Stimulated activated CD4-positive, alpha-beta T cell treated with anti-CD3 and anti-CD28 coated beads, Interleukin-4, amount 100 ng/mL, for 48 hours (primary cell): ENCODE data around the gene C19orf44.

Experiments
- DNase-seq, 2 donors: peaks; one replicate each; pipeline ENCODE4 v3.0.0-alpha.2; 2020; ENCODE audit warnings: low read depth in 2 of 2

Gene C19orf44

DNA sequence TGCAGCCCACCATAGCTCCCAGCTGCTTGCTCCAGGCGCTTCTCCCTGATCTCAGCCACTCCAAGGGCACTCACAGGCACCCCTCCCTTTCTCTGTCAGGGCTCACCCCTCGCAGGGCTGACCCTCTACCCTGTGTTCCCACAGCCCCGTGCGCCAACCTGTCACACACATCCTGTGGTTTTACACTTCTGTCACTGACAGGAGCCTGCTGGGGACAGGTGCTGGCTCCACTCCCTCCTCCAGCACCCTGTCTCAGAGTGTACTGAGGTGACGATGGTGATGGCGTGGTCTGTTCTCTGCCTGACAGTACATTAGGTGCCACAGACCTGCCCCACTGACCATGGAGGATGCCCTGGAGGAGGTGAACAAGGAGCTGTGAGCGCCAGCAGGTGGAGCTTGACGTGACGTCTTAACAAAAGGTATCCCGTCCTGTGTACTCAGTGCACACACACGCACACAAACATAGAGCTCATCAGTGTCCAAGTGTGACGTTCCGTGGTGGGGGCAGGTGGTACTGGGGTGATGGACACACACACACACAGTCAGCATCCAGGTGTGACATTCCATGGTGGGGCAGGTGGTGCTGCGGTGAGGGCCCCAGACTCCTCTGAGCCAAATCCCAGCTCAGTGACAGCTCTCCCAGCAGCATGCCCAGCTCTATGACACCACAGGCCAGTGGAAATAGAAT lies 20.9 kb downstream of the C19orf44 start:
- DNase-seq: no peak

GRCh38 chr19:16518061-16518460 lies 21.9 kb downstream of the C19orf44 start:
- no peak for DNase-seq

DNA sequence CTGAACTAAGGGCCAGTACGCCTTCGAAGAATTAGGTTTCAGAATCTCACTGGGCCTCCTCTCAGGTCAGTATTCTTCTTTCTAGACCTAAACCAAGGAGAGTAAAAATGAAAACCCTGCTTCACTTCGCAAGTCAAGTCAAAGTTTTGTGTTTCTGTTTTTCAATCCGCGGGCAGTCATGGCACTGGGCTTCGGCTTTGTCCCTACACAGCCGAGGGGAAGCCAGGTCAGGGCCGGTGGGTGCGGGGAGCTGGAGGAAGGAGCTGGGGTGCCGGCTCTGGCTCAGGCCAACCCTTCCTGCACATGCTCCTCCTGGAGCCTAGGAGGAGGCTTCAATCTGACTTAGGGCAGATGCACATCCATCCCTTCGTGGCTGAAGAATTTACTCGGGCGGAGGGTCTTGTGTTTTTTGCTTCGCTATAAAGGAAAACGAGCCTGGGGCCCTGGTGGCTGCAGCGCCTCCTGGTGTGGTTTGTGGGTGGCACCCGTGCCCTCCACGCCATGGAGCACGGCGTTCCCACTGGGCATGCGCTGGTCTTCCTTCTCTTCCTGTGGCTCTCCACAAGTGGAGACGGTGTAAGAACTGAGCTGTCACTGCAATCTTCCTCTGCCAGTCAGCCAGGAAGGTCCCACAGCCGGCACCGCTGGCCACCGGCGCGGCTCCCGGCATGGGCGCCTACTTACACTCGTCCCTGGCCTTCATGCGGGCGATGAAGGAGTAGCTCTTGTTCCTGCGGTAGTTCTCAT lies 22.5 kb downstream of the C19orf44 start:
- DNase-seq: no peak

DNA sequence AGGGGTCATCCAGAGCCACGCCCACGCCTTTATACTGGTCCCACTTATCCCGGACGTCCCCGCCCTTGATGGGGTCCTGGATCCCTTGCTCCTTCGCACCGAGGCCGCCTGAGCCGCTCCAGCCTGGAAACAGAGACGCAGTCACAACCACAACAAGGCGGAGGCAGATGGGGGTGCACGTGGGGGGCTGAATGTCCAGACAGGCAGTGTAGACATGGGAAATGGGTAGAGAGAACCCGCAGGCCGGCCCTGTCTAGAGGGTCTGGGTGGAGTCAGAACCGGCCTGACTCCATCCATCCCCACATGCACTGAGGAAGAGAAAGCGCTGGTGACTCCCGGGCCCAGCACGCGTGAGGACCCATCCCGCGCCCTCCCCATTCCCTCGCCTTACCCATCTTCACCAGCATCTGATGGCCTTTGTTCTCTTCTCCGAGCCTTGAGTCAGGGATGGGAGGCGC lies 23.1 kb downstream of the C19orf44 start:
- DNase-seq: no peak

- no peak for DNase-seq
Measured at GRCh38 chr19:16520074-16520973, 24.1 kb downstream of the C19orf44 start.

DNA sequence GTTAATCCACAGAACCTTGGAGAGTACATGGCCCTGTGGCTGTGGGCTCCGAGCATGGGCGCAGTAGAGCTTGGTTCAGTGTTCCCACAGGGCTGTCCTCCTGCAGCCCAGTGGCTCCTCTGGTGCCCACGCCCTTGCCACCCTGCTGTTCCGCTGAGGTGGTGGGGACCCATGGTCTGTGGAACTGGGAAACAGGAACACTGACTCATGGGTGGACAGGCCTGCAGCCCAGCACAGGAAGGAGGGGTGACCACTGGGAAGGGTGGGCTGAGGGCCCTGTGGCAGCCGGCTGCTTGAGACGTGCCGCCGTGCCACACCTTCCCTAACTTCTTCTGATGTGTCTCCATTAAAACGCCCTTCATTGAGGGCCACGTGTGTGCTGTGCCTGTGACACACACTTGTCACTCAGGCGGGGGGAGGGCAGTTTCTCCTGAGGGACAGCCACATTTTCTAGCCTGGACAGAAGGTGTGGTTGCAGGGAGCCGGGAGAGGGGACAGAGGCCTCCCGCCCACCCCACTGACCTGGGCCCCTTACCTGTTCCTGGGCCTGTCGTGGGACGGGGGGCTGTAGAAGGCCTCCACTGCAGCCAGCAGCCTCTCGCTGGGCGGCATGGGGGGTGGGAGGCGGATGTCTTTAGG lies 24.9 kb downstream of the C19orf44 start:
- DNase-seq: no peak

DNA sequence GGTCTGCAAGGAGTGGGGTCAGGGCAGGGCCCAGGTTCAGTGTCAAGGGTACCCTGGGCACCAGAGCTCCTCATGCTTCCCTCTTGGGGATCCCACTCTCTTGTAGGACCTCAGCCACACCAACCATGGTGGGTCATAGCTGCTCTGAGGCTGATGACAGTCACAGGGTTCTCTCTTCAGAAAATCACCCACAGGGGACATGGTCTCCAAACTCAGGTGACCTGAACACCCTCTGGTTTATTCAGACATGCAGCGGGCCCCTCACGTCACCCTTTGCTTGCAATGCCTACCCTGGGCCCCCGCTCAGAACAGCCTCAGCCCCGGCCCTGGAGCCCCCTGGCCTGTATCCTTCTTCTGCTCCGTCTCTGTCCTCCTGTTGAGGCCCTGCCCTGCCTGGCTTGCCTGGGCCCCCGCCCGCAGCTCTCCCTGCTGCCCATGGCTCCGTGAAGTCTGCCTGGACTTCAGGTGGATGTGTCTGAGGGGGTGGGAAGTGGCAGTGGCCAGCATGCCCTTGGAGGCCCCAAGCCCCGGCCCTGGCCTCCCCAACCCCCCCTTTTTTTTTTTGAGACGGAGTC lies 25.6 kb downstream of the C19orf44 start:
- DNase-seq: no peak

DNA sequence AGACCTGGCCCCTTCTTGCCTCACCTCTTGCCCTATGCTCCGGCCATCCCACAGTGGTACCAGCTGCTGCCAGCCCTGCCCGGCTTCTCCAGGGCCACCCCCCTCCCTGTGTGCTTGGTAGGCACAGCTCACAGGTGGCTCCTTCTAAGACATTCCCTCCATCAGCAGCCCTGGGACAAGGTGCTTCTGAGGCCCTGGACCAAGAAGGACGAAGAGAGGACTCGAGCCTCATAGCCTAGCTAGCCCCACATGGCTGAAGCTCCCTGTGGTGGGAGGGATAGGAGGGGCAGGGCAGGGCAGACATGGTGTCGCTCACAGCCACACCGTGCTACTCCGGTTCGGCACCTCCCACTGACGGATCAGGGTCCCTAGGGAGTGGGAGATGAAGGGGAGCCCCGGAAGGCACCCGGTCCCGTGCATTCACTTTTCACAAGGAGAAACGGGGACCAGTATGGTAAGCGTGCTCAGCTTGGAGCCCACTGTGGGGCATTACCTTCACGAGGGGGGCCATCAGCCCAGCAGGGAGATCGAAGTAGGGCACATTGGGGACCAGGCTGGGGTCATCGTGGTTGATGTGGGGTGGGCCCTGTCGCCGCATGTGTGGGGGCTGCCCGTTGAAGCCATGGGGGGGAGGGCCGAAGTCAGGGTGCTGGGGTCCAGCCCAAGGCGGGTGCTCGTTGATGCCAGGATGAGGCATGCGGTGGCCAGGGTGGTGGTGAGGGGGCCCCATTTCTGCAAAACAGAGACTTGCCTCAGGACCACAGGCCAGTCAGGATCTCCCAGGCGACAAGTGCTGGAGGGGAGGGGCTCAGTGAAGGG lies 26.6 kb downstream of the C19orf44 start:
- no peak for DNase-seq

DNA sequence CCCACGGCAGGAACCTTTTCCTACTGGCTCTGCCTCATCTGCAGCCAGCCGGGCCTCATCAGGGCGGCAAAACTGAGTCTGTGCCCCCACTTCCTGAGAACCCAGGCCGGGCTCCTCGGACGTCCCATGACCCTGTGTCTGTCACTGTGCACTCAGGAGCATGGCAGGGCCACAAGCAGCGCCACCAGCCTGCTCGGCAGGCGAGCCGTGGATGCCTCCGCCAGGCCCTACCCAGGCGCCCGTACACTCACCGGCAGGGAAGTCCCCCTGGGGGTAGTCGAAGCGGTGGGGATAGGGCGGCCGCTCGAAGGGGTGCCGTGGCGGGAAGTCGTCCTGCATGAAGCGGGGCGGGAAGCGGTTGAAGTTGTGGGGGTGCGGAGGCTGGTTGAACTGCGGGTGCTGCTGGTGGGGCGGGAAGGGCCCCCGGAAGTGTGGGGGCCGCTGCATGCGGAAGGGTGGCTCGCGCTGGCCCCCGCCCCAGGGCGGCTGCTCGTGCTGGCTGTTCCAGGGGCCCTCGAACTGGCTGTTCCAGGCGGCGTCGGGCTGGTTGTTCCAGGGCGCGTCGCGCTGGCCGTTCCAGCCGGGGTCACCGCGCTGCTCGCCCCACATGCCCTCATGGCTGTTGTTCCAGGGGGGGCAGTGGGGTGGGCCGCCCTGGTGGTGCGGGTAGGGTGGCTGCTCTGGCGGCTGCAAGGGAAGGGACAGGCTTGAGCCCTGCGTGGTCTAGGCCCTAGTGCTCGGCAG lies 29.0 kb downstream of the C19orf44 start:
- DNase-seq: no peak

- no peak for DNase-seq
Measured at GRCh38 chr19:16525751-16526481, 29.7 kb downstream of the C19orf44 start.

DNA sequence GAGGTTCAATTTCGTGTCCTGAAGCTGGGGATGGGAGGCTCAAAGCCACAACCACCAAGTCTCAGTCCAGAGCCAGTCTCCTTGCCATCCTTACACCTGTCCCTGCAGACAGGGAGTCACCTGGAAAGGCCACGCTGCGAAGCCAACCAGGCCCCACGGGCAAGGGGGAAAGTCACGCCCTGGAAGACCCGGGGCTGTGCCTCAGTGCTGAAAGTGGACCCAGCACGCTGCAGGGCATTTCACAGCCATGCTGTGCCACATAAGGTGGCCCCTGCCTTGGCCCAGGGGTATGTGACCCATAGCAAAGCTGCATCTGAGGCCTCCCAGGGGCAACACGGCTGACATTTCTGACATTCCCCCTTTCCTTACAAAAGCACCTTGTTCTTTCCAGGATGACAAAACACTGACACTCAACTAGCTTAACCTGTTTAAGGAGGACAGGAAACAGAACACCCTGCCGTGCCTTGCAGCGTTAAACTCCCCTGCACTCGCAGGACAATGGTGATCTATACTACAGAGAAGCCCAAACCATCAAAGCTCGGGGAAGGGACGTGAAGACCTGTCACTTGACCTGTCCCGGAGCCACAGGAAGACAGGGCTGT lies 31.2 kb downstream of the C19orf44 start:
- DNase-seq: no peak

GRCh38 chr19:16527971-16528521 lies 31.9 kb downstream of the C19orf44 start:
- peak; percentile 21 to 30 for DNase-seq

GRCh38 chr19:16529466-16530144 lies 33.4 kb downstream of the C19orf44 start:
- no peak for DNase-seq

DNA sequence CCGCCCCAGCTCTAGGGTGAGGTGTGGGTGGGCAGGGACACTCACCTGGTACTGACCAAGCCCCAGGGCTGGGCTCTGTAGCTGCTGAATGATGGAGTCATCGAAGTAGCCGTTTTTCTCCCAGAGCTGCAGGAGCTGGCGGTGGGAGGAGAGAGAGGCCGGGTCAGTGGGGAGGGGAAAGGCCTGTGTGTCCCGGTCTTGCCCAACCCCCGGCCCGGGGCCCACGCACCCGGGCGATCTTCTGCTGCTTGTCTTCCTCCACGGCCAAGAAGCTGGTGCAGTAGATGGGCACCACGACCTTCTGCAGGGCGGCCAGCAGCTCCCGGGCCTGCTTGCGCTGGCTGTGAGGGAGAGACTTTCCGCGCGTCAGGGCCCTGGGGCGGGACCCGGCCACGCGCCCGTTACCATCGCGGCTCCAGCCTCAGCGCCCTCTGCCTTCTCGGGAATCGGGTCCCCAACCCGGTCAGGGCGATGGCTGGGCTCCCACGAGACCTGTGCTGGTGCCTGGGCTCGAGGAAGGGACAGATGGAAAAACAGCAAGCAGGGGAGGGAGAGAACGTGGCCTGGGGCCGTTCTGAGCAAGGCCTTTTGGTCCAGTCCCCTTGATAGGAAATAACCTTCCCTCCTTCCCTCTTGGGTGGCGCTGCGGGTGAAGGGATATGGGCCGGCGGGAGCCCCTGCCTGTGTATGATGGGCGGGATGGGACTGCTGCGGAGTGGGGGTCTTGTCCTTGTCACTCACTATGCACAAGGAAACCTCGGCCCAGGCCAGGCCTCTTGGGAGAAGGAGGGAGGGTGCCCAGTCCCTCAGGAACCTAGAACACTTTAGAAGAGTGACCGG lies 34.6 kb downstream of the C19orf44 start:
- DNase-seq: no peak

- DNase-seq: no peak
Measured at GRCh38 chr19:16531380-16531669, 35.1 kb downstream of the C19orf44 start.

DNA sequence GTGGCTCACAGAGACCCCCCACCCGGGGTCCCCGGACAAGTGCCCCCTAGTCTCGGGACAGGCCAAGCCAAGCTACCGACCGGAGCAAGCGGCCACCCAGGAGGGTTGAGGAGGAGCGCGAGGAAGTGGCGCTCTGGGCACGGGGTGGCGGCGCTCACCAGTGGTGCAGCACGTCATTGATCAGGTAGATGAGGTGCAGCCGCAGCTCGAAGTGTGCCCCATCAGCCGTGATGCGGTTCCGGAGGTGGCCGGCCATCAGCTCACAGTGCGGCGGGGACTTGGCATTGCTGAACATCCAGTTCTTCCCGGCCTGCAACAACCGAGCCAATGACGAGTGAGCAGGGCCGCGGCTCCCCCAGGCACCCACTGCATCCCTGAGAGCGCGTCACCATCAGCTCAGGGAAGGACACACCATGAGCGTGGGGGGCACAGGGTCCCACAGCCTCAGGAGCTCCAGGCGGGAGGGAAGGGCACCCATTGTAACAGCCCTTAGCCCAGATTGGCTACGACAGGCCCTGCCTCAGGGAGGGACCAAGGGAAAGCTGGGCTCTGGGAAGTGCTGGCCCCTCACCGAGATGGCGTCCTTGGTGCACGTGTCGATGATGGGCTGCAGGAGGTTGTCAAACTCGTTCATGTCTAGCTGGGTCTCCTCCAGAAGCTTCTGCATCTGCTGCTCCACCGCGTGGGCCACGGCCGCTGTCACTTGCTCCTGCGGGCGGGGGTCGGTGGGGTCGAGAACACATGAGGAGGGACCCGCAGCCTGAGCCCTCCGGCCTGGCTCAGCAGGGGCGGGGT lies 36.4 kb downstream of the C19orf44 start:
- no peak for DNase-seq
